ENCODE results near the gene FOXO6.

The FOXO6 gene

DNA sequence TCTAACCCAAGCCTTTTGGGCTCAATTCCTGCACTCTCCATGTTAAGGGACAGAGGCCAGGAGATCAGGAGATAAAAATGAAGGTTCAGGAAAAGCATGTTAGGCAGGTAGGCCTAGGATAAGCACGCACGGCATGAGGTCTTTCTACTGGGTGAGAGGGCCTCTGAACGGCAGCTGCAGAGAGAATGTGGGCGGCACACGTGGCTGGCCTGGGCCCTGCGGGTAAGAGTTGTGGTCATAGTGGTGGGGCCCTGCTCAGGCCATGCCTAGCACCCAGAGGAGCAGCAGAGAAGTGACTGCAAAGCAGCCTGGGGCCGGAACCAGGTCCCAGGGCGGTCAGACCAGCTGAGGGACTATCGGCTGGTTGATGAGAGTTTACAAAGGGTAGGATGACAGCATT, 7.5 kb upstream of the FOXO6 start:
- DNase-seq (ENCODE audit: low read depth), result no peak

DNA sequence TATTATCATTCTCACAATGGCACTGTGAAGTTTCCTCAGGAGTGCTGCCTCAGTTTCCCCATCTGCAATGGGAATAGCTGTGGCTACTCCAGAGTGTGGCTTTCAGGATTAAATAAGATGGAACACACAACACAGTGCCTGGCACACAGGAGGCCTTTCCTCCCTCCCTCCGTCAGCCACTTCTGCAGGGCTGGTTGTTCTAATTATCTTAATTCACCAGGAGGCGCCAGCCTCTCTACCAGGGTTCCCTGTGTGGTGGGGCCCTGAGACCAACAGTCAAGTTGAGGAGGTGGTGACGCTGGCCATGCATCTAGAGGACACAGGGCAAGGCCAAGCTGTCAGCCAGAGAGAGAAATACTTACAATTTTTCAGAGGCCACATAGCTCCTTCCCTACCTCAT, 6.3 kb upstream of the FOXO6 start:
- no peak for DNase-seq (ENCODE audit: low read depth)

DNA sequence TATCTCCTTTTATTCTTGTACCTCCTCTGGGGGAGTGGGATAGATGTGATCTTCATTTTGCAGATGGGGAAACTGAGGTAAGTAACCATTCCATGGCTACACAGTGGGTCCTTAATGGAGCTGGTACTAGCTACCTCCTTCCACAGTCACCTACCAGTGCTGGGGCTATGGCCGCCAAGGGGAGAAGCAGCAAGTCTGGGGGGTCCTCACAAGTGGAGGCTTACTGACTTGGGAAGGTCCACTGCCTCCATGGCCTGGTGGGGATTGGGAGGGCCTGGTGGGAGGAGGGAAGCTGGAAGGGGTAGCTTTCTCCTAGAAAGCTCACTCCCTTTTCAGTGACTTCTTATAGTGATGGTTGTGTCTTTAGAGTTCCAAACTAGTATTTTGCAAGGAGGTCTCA, 5.9 kb upstream of the FOXO6 start:
- no peak for DNase-seq (ENCODE audit: low read depth)

DNA sequence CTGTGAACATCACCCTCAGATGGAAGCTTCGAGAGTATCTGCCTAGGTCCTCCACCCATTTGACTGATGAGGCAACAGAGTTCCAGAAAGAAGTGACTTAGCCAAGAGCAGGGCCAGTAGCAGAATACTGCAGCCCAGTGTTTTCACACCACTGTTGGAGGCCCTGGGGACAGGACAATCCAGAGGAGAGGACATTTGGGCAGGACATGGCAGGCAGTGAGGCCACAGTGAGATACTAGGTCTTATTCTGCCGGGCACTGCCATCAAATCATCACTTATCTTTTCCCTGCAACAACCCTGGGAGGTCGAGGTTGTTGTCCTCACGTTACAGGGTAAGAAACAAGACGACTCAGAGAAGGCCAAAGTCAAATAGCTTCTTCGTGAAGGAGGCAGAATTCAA, 5.5 kb upstream of the FOXO6 start:
- no peak for DNase-seq (ENCODE audit: low read depth)

DNA sequence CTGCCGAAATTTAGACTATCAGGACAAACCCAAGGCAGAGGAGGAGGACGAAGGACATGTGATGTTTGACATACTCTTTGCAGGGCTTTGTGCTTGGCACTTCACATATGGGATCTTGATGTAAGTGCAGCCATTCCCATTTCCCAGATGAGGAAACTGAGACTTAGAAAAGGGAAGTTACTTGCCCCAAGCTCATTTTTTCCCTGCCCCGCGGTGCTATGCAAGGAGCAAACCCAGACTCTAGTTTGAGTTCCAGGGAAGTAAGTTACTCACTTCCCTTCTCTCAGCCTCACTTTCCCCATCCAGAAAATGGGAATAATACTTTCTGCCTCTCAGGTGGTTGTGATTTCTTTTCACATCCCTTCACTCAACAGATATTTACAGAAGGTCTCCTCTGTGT, 4.5 kb upstream of the FOXO6 start:
- DNase-seq (ENCODE audit: low read depth), result no peak

DNA sequence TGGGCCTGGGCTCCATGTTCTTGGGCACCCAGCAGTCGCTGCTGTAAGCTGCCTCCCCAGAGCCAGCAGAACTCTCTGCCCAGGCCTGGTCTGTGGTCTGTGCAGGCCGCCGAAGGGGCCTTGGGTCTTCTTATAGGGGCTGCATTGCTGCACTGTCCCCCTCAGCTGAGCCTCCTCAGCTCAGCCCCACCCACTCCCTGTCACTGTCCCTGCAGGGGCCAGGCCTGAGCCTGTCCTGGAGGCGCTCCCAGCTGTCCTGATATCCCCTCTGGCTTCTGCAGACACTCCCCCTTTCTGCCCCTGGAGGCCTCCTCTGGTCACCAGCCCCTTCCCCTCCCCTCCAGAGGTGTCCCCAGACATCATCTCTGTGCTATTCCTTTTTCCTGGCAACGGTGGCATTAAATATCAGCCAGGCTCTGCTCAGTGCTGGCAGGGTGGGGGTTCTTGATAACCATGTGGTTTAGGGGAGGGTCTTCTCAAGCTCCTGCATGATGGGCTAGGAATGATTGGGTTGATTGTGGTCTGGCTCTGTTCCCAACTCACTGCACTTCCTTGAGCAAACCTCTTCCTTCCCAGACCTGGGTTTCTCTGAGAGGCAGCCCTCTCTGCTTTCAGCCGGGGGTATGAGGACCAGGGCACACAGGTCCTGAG, 3.7 kb upstream of the FOXO6 start:
- DNase-seq (ENCODE audit: low read depth), result no peak

DNA sequence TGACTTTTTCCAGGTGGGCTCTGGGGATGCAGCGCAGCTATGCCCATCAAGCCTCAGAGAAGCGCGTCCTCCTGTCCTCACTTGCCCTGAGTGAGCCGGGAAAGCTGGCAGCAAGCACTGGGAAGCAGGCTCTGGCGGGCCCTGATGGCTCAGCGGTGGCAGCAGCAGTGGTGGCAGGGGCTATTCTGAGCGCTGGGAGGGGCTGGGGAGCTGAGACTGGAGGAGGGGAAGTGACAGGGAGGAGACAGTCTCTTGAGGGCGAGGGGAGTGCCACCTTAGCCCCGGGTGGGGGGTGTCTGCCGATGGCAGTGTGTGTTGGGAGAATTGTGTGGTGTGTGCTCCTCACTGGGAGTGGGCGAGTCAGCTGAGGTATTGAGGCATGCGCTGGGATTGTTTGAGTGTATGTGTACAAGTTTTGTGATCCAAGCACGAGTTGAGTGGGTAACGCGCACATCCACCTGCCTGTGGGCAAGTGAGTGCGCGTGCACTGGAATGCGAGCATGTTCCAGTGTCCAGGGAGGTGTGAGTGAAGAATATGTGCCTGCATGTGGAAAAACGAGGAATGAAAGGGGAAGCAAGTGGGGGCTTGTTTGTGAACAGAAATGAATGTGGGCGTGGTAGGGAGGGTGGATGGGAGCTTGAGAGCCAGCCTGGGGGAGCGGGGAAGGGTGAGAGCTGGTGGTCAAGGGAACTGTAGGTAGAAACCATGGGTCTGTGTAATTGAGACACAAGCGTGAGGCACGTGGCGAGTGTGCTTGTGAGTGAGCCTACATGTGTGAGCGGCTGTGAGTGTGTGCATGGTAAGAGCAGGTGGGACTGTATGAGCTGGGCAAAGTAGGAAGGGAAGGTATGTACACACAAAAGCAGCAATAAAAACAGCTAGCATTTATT, 2.9 kb upstream of the FOXO6 start:
- no peak for DNase-seq (ENCODE audit: low read depth)

DNA sequence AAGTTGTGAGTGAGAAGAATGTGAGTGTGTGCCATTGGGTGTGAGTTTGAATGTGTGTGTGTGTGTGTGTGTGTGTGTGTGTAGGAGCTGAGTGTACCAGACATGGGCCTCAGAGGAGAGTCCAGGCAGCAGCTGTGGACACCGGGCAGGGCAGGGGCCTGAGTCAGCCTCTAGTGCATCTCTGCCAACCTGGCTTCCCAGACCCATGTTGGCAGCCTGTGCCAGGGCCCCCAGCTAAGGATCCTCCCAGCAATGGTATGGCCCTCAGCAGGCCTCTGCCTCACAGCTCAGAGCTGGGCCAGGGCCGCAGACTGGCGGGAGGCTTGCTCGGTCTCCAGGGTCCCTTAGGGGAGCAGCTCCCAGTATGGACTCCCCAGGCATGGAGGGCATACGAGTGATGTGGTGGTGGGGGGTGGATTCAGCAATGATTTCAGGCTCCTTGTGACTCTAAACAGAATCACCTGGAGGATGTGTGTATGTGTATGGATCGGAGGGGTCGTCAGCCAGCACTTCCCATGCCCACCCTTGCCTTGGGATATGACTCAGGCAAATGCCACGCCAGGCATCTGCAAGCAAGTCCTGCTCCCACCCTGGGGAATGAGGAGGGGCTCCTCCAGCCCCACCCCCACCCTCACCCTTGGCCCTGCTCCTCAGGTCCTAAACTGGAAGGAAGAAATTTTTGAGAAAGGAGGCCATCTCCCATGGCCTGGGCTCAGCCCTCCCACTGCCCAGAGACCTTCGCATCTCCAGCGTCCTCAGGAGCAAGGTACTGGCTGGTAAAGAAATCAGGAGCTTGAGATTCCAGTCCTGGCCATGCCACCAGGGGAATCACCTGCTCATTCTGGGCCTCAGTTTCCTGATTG, 1.8 kb upstream of the FOXO6 start:
- DNase-seq (ENCODE audit: low read depth), result no peak

DNA sequence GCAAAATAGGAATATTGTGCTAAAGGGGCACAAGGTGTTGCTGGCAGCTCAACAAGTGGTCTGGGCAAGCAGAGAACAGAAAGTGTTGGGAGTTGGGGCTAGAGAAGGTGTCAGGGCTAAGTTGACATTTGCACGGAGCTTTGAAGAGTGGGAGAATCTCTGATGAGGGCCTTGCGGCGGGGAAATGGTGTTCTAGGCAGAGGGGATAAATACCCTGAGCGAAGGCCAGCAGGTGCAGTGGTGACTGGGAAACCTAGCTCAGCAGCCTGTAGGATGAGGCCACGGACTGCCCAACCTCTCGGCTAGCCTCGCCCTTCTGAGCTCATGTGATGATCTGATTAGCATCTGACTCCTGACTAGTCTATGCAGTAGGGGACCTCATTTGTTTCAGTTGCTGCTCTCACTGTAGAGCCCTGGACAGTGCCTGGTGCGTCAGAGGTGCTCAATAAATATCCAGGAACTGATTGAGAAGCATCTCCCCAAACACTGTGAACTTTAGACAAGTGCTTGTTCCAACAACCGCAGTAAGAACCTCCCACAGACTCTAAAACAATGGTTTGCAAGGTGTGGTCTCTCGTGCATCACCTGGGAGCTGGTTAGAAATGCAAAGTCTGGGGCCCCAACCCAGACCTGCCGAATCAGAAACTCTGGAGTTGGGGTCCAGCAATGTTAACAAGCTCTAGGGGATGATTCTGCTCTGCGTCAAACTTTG, 1.0 kb upstream of the FOXO6 start:
- DNase-seq (ENCODE audit: low read depth), result no peak

DNA sequence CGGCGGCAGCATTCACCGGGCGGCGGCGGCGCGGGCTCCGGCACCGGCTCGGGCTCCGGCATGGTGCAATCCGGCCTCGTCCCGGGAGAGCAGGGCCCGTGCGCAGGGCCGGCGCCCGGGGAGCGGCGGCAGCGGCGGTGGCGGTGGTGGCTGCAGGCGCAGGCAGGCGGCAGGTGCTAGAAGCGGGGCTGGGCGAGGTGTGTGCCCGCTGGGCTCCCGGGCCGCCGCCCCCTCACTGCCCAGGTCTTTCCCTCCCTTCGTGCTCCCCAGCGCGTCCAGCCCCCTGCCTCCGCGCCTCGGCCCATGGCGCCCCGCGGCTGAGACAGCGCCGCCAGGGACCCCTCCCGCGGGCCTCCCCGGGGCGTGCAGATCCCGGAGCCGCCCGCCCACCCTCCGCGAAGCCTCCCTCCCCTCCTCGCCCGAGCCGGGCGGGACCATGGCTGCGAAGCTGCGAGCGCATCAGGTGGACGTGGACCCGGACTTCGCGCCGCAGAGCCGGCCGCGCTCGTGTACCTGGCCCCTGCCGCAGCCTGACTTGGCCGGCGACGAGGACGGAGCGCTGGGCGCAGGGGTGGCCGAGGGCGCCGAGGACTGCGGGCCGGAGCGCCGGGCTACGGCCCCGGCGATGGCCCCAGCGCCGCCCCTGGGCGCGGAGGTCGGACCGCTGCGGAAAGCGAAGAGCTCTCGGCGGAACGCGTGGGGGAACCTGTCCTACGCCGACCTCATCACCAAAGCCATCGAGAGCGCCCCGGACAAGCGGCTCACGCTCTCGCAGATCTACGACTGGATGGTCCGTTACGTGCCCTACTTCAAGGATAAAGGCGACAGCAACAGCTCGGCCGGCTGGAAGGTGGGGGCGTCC, 492 bp downstream of the FOXO6 start:
- no peak for DNase-seq (ENCODE audit: low read depth)

DNA sequence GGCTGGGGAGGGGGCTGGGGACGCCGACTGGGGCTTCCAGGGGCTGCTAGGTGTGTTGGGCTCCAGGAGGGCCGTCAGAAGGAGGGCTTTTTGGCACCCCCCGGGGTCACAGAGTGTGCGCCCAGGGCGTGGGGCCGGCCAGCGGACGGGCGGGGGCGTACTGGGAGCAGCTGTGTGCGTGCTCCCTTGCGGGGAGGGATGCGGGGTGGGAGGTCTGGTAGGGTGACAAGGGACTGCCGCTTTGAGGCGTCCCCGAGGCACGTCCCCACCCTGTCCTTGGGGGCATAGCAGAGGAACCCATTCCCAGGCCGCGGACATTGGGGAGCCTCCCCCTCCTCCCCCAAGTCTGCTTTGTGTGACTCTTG, 1.1 kb downstream of the FOXO6 start:
- no peak for DNase-seq (ENCODE audit: low read depth)

DNA sequence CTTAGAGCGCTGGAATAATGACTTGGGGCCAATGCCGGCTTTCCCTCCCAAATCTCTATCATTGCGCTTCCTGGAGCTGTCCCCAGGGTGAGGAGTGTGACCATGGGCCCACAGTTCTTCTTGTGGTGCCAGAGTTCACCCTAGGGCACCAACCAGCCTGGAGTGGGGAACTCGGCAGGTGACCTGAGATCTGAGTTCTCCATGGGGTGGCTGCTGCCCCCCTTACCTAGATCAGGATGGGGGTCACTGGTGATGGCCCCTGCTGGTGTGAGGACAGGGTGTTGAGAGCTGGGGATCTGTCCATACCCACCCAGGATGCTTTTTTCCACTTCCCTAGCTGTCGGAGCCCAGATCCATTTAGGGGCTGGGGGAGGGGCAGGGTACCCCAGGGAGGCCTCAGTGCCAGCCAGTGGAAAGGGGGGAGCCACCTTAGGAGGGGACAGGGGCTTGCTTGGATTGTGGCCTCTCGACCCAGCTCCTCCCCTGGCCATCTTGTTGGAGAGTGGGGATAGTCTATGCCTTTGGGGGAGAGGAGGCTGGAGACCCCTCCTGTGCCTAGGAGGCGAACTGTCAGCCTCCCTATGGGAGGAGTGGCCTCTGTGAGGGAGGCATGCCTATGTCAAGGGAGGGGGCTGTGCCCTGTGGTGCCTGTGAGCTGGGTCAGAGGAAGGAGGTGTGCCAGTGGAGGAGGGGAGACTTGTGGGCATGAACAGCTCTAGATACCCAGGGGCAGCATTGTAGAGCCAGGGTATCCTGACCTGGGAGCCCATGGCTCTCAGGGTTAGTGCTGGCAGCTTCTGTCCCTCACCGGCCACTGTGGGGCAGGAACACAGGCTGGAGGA, 1.7 kb downstream of the FOXO6 start:
- DNase-seq (ENCODE audit: low read depth), result no peak

DNA sequence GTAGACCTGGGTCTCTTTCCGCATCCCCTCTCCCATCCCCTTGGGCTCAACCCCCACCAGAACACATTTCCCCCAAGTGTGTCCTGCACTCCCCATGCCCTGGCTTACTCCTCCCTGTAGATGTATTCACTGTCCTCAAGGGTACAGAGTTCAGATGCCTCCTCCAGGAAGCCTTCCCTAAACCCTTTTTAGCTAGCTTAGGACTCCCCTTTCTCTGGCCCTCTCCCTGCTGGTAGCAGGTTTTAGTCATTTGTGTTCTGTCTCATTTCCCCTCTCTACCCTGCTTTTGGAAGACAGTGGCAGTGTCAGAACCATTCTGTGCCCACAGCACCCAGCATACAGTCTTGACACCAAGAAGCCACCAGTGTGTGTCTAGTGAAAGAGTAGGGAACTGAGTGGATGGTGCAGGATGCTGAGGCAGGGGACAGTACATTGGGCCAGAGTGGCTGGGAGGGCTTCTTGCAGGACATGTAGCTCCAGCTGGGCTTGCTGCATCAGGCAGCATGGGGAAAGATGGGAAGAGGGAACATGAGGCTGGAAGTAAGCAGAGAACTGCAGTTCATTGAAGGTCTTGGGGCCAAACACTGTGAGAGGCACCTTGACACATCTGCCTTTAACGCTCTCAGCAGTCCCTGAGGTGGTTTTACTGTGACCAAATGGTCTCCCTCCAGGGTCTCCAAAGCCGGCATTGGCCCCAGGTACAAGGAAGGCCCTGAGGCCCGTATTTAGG, 2.5 kb downstream of the FOXO6 start:
- DNase-seq (ENCODE audit: low read depth), result no peak

DNA sequence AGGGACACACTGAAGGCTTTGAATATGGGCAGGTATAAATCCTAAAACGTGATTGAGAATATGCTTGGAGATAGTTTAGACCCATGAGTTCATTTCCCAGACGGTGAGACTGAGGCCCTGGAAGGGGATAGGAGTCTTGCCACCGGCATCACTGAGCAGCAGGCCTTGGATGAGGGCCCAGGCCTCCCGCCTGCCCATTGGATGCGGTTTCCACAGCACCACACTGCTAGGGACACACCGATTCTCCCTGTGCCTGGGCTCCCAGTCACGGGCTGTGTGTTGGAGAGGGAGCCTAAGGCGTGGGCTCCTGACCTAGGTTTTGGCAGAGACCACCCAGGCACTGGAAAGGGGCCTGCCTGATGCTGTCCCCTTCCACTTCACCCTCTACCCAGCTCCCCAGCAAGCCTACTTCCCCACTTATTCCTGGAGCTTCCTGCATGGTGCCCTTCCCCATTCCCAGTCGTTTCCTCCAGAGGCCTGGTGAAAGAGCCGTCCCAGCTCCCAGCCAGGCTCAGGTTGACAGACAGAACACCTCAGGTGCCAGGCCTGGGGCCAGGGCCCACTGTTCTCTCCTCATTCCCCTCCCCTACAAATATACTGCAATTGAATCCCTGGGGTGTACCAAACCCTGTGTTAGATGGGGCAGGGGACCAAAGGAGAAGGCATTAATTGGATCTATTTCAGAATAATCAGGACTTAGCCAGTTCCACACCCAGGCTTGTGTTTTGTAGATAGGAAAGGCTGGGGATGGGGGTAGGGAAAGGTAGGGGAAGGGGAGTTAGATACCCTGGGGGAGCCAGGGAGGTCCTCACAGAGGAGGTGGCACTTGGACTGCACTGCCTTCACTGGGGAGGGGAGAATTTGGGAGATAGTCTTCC, 3.4 kb downstream of the FOXO6 start:
- DNase-seq (ENCODE audit: low read depth), result no peak

DNA sequence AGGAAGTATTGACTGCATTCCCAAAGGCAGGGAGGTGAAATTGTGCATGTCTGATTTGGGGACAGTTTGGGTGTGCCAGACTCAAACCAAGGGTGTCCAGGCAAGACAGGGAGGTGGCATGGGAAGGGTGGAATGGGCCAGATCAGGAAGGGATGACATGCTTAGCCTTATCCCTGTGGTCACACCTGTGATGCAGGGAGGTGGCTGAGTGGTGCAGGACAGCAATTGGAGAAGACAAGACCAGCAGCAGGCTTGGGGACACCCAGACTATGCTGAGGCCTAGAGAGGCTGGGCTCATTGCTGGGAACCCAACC, 4.0 kb downstream of the FOXO6 start:
- DNase-seq (ENCODE audit: low read depth), result no peak

DNA sequence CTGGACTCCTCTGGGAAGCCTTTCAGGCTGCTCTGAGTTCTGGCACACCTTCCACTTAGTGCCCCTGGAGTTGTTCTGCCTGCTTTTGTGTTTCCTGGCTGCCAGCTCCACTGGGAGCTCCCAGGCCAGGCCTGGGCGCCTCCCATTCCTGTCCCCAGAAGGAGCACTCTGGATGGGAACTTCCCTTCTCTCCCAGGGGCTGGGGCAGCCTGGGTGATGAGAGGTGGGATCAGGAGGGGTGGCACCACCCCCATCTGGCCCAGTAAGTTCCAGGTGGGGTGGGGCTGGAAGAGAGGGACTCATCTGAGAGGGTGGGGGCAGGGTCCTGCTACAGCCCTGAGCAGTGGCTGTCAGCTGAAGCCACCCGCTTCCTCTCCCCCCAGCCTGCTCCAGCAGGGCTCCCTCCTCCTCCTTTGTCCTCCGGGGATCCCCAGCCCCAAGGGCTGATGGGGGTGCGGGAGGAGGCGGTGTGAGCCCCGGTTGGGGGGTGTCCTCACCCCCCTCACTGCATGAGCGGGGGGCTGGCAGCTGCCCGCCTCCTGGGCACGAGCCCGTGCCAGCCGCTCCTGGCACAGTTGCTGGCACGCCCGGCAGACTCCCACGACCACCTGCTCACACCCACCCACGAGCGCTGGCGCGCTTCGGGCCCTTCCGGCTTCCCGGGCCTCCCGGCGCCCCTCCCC, 4.7 kb downstream of the FOXO6 start:
- DNase-seq (ENCODE audit: low read depth), result no peak

DNA sequence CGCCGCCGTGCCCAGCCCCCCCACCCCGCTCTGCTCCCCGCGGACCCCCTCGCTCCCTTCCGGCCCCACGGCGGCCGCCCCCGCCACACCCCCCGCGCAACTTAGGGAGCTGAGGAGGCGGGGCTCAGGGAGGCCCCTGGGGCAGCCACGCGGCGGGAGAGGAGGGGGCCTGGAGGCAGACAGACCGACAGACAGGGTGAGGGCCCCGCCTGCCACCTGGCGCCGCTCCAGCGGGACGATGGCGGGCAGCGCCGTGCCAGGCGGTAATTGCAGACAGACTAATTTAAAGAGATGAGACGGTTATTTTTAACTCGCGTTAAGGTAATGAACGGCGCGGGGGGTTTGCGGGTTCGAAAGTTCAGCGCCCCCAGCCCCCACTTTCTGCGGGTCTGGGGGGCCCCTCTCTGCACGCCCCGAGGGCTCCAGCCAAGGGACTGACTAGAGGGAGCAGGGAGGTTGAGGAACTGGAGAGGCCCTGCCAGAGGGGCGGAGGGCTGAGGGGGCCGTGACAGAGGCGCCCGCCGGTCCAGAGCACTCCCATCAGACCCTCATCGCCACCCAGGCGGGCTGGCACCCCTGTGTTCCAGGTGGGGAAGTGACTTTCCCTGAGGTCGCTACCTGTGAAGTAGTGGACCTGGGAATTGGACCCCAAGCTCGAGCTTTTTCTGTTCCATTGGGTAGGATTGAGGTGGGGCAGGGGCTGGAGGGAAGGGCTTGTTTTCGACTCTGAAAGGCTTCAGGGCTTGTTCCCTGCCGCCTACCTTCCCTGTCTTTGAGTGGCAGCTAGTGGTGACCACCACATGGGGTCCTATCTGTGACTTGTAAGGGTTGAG, 5.4 kb downstream of the FOXO6 start:
- DNase-seq (ENCODE audit: low read depth), result no peak

Measured in activated T-cell treated with anti-CD3 and anti-CD28 coated beads for 48 hours (primary cell).